DMS53 treated with DMSO at 0.1 percent for 48 hours (cell line): ENCODE data around the gene NELFA.

Experiments used
- DNase-seq: peaks from one replicate; lab custom pipeline; 2025; ENCODE audit not compliant: unreplicated experiment; lab: John Stamatoyannopoulos, UW

The NELFA gene

GRCh38 chr4:1967512-1968149 is 41.1 kb downstream of the NELFA start:
- DNase-seq = no peak

DNA sequence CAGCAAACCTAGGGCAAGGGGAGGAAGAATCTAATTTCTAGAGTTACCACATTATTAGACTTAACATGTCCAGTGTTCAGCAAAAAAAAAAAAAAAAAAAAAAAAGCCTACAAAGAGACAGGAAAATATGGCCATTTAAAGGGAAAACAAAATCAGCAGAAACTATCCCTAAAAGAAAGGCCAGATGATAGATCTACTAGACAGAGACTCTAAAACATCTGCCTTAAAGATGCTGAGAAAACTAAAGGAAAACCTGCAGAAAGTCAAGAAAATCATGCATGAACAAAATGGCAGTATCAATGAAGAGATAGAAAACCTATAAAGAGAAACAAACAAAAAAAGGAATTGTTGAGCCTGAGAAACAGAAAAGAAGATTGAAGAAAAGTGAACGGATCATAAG is 43.8 kb downstream of the NELFA start:
- DNase-seq = no peak

- DNase-seq = no peak
Measured at GRCh38 chr4:1964443-1964842, 44.3 kb downstream of the NELFA start.

DNA sequence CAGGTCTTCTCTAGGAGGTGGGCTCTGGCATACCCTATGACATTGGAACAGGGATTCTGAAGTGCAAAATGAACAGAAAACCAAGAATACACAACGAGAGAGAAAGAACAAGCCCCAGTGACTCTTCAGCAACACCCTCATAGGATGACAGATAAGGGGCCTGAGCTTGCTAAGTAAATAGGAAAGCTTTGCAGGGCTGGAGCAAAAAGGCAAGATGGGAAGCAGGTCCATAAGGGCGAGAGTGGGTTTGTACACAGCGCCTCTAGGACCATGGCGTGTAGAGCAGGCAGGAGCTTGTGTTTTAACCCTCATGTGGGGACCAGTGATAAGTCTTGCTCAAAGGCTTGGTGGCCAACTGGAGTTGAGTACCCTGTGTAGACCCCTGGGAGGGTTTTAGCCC is 45.8 kb downstream of the NELFA start:
- DNase-seq = no peak

DNA sequence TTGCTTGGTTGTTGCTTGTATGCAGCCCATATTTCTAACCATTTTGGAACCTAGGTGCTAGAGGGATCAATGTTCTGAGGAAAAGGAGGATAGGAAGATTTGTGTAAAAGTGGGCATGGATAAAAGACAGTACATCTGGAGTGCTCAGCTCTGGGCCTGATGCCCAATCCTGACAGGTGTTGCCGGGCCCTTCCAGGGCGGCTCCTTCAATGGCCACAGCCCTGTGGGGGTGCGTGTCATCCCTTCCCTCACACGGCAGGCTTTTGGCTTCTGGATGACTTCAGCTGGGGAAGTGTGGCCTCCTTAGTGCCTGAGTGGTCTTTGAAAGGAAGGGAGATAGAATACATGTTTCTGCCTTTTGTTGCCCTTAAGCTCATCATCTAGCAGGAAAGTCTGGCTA is 47.2 kb downstream of the NELFA start:
- DNase-seq = no peak

DNA sequence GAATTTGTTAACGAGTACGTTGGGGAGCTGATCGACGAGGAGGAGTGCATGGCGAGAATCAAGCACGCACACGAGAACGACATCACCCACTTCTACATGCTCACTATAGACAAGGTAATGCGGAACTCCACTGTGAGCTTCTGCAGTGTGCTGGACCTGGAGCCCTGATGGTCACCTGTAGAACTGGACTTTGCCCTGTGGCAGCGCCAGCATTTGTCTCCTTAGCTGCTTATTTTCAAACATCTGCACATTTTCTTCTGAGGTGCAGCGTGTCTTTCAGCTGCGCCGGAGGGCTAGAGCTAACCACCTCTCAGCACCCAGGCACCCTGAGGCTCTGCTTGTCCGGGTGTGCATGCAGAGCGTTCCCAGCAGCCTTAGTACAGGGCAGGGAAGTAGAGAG is 47.7 kb downstream of the NELFA start:
- DNase-seq = no peak

GRCh38 chr4:1960170-1960825 is 48.5 kb downstream of the NELFA start:
- no peak for DNase-seq

DNA sequence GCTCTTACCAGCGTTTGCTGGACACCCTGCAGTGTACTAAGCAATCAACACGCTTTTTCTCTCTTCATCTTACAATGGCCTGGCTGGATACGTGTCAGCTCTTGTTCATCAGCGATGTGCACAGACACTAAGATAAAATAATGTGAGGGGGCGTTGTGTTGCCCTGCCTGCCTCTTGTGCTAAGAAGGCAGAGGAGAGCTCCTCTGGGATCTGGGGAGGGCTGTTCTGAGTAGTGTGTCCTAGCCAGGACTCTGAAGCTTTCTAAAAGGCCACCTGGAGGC is 49.7 kb downstream of the NELFA start:
- no peak for DNase-seq

GRCh38 chr4:1958276-1959103 is 50.3 kb downstream of the NELFA start:
- no peak for DNase-seq

- no peak for DNase-seq
Measured at GRCh38 chr4:1956631-1957030, 52.1 kb downstream of the NELFA start.

DNA sequence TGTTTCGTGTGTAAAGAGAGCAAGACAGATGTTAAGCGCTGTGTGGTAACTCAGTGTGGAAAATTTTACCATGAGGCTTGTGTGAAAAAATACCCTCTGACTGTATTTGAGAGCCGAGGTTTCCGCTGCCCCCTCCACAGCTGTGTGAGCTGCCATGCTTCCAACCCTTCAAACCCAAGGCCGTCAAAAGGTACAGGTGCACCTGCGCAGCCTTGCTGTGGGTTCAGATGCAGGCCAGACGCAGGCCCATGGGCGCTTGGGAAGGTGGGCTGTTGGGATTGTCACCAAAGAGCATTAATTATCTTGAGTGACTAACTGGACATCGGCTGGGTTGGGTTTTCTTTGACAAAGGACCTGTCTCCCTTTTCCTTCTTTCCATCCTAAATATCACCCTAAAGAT is 55.4 kb downstream of the NELFA start:
- no peak for DNase-seq

DNA sequence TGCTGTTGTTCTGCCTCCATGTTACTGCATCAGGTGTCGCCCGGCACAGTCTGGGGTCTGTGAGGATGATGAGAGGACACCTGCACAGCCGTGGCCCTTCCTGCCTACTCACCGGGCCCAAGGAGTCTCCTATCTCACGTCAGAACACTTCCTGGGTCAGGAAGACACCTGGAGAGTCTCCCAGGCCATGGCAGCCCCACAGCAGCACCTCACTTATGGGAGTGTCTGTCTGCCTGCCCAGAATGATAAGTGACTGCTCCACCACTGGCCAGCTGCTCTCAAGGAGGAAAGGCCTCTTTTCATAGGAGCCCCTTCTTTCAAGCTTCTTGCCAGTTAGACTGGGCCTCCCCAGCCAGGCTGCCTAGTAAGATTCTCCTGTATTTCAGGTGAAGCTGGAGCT is 56.1 kb downstream of the NELFA start:
- DNase-seq = no peak

DNA sequence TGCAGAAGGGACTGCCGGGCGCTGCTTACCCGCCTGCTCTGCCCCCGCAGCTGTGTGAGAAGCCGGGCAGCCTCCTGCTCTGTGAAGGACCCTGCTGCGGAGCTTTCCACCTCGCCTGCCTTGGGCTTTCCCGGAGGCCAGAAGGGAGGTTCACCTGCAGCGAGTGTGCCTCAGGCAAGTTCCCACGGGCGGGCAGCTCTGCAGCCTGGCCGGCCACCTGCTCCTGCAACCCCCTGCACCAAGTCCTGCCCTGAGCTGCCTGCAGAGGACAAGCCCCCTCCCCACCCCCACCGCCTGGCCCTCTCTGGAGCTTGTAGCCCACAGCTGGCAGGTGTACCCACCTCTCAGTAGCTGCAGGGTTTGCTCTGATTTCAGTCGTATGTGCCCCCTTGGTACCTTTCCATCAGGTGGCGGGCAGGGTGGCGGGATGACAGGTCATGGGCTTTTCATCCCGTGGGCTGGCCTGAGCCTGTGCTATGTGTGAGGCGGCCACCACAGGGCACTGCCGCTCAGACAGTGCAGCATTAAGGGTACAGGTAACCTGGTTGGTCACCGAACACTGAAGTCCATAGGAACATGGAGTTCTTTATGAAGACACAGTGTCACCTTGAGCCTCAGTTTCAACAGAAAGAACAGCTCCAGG is 56.6 kb downstream of the NELFA start:
- DNase-seq = no peak

GRCh38 chr4:1950369-1950768 is 58.4 kb downstream of the NELFA start:
- DNase-seq = no peak

DNA sequence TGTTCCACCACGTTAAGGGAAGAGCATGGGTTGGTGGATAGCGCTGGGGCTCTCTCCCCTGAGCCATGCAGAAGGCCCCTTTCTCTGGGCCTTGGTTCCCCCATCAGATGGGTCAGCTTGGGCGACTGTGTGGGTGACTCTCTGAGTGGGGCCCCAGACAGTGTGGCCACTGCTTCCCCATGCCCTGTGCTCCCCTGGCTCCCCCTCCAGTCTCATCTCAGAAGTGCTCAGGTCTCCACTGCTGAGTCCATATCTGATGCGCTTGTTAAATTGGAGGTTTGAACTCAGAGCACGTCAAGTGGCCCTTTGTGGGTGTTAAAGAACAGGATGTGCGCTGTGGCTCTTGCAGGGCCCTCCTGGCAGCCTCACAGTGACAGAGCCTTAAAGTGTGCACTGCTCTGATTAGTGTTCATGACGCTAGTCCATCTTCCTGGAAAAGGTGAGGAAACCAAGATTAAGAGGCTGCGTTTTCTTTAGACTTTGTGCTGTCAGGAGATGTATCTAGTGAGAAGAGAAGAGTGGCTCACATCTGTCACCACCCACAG is 59.8 kb downstream of the NELFA start:
- no peak for DNase-seq

DNA sequence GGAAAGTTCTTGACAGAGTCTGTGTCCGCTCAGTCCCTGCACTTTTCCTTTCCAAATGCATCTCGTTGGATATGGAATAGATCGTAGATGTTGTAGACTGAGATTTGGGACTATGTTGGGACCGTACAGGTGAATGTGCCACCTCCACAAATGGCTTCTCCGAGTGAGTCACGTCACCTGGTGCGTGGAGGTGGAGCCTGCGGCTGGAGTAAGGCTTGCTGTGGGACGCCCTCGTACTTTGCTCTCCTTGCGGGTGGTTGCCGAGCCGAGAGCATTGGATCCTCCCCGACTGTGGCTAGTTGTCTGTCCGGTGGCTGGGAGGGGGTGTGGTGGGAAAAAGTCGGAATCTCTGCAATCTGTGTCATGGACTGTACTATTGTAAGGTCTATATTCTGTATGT is 60.5 kb downstream of the NELFA start:
- no peak for DNase-seq

DNA sequence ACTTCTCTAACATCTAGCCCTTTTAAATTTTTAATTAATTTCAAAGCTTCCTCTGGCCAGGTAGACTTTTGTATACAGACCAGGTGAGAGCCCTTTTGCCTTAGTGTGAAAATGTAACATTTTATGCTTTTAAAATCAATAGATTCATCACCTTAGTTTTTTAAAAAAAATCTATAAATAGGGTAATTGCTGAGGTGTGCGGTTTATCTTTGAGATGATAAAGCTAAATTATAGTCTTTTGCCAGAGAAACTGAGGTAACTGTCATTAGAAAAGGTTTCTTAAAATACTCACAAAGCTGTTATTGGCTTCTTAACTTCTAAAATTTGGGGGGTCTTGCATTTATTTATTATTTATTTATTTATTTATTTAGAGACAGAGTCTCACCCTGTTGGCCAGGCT is 62.9 kb downstream of the NELFA start:
- no peak for DNase-seq

GRCh38 chr4:1945124-1945895 is 63.5 kb downstream of the NELFA start:
- DNase-seq = no peak

GRCh38 chr4:1943928-1944327 is 64.8 kb downstream of the NELFA start:
- DNase-seq = no peak

- no peak for DNase-seq
Measured at GRCh38 chr4:1940566-1940965, 68.2 kb downstream of the NELFA start.
